ENCODE results near the gene SSBP3.

SSBP3 gene

DNA sequence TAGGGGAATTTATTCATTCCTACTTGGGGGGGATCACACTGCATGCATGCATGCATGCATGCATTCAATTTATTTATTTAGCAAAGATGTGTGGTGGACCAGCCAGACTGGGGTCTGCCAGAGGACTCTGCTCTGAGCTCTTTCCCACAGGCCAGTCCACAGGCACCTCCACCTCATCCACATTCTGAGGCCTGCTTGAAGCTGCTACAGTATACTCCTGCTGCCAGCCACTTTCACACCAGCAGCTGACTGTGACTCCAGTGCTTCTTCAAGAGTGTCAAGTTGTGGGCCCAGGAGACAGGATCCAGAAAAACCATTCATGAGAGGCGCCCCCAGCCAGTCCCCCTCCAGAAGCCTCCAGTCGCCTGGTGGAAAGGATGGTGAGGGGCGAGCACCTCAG lies 30.9 kb downstream of the SSBP3 start:
- no peak for DNase-seq (ENCODE audit: extremely low read depth in 1 of 2, low read depth in 1 of 2)

DNA sequence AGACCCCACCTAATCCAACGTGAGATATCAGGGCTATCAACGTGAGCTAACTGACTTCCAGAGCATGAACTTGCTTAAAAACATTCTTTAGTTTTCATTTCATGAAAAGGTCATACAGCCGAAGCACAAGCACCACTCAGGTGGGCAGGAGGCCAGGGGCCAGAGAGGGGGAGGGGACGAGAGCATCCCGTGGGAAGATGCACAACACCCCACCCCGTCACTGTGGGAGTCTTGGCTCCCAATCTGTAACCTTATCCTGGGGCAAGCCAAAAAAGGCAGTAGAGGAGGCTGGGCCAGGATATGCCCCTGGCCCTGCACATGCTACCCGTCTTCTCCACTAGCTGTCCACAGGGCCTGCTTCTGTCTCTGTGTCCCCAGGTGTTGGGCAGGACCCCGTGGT lies 31.4 kb downstream of the SSBP3 start:
- DNase-seq (ENCODE audit: extremely low read depth in 1 of 2, low read depth in 1 of 2), result no peak

DNA sequence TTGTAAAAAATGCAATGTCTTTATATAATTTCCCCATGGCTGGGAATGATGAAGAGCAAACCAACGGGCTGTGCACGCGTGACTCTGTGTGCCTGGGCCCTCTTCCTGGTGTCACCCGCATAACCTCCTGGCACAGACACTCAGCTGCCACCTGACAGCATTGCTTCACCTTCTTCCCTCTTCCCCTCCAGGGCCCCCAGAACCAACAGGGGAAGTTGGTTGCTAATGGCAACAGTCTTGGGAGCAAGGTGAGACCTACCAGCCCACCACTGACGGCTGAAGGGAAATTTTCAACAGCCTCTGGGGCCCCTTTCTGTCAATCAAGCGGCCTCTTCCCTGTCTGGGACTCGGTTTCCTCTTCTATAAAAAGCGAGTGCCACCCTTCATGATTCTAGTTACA lies 33.2 kb downstream of the SSBP3 start:
- DNase-seq (ENCODE audit: extremely low read depth in 1 of 2, low read depth in 1 of 2), result no peak

DNA sequence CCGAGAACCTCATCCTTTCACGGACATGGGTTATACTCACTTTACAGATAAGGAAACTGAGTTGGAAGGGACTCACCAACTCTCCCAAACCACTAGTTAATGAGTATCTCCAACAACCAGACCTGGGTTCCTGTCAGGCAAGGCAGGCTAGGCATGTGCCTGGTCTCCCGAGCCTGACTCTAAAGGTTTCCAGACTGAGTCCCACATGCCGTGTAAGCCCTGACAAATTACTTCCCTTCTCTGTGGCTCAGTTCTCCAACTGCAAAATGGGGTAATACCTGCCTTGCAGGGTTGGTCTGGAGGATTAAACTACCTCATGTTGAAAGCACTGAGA lies 34.3 kb downstream of the SSBP3 start:
- DNase-seq (ENCODE audit: extremely low read depth in 1 of 2, low read depth in 1 of 2), result no peak

DNA sequence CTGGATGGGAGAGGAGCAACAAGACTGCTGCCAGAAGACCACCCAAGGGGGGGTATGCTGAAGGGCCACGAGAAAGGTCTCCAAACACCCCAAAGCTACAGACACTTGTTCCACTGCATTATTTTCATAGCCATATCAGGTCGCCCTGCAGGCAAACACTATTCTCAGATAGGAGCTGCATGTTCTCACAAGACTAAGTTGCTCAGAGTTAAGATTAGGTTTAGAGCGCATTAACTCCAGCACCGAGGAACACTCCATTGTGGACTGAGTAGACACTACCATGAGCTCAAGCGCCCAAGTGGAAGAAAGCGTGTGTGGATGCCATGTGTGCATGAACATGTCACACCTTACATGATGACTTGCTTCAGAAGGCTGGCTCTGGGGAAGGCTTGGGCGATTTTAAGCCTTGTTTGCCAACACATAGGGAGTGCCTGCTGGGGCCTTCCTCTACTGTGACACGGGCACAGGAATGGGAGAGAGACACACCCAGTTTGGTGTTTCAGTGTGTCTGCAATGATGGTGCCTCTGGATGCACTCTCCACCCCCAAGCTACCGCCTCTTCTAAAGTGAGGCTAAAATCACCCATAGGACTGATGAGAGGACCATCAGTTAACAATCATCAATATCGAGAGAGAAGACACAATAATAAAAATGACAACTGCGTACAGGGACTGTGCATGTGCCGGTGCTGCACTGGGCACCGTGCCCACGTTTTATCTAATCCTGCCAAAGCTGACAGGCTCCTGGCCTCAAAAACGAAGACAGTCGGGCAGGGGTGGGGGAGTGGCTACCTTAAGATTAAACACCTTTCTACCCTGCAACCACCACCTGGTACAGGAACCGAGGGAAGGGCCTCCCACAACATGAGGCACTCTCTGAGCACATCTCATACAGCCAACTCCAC lies 34.9 kb downstream of the SSBP3 start:
- no peak for DNase-seq (ENCODE audit: extremely low read depth in 1 of 2, low read depth in 1 of 2)

DNA sequence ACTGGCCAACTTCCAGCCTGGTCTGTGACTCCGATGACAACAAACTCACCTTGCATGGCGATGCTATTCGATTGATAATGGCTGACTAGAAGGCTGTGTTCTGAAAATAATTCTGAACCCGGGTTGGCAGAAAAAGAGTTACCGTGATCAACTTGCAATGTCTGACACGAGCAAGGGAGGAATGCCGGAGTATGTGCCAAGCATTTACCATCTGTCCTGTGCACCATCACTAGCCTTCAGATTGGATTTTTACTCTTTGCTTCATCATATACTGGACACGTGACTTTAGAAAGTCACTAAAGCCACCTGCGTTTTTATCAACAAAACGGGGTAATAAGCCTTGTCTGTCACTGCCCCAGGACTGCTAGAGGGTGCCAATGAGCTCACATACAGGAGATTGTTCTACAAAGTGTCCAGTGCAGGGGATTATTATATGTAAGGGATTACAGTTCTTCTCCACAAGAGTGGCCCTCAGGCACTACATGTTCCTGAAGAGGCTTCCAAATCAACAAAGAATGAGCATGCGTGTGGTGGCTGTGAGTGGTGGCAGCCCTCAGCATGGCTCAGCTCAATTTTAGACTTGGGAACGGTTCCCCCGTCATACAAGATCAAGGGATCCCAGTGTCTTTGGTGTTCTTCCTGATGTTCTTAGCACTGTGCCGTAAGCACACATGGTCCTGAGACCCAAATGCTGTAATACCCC lies 35.8 kb downstream of the SSBP3 start:
- no peak for DNase-seq (ENCODE audit: extremely low read depth in 1 of 2, low read depth in 1 of 2)

DNA sequence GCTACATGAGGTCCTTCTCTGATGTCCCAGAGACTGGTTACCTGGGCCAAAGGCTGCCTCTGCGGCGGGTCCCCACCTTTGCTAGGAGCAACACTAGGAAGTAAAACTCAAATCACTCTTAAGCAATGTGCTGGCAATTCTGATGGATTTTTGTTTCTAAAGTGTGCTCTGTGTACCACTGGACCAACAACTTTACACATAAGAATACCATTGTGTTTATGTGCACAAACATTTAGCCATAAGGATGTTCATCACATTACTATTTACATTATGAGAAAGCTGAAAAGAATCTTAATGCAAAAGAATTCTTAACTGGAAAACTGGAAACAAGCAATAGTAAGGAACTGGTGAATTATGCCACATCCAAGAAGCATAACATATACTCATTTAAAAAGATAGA lies 38.6 kb downstream of the SSBP3 start:
- DNase-seq (ENCODE audit: extremely low read depth in 1 of 2, low read depth in 1 of 2), result no peak

DNA sequence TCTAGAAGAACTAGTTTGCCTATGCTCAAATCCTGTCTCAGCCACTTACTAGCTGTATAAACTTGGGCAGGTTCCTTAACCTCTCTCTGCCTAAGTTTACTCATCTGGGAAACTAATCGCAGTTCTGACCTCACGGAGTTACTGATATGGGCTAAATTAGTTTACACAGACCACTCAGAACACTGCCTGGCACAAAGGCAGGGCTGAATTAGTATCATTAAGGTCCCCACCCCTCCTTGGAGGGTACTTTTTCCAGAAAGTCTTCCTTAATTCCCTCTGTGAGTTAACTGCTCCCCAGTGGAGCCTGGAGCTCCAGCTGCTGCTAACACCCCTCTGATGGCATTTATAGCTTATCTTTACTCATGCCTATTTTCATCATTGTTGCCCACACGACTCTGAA lies 40.3 kb downstream of the SSBP3 start:
- no peak for DNase-seq (ENCODE audit: extremely low read depth in 1 of 2, low read depth in 1 of 2)

DNA sequence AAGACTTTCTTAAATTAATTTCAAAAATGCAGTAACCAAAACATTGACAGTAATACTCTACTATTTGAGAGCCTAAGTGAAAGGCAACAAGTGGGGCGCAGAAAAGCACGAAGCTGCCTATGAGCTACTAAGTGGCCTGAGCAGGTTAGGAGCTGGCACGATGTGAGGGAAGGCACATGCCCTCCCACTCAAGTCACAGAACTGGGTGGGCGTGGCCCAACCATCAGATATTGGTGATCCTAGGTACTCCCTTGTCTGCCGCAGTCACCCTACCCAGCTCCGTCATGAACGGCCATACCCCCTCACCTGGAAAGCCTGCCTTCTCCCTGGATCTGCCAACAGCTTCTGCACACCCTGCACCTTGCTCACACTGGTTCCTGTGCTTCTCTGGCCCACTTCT lies 40.8 kb downstream of the SSBP3 start:
- DNase-seq (ENCODE audit: extremely low read depth in 1 of 2, low read depth in 1 of 2), result no peak

DNA sequence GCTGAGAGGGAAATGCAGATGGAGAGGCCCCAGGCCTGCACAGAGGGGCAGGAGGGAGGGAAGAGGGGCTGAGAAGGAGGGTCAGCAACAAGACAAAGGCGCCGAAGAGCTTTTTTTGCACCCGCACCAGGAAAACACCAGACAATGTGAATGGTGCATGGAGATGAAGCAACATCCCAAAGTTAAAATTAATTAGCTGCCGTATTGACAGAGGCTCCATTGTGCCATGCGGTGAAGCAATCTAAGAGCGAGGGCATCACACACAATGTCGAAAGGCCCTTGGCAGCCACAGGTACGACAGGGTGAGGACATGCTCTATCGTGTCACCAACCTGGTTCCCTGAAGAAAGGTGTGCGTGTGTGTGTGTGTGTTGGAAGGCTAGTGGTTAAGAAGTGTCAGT lies 41.2 kb downstream of the SSBP3 start:
- no peak for DNase-seq (ENCODE audit: extremely low read depth in 1 of 2, low read depth in 1 of 2)

DNA sequence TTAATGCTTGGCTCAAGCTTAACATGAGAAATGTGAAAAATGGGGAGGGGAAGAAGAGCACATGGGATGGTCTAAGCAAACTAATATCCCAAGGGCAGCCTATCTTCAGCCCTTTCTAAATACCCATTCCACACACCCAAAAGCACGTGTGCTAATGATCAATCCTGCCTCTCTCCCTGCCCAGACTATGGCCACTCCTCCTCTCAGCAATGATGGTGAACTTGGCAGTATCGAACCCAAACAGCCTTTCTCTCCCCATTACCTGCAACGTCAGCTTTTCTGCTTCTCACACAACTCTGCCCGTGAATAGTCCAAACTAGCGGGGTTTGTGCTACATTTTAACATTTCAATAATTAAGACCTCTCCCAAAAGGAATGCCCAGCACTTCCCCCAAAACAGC lies 41.6 kb downstream of the SSBP3 start:
- DNase-seq (ENCODE audit: extremely low read depth in 1 of 2, low read depth in 1 of 2), result no peak

DNA sequence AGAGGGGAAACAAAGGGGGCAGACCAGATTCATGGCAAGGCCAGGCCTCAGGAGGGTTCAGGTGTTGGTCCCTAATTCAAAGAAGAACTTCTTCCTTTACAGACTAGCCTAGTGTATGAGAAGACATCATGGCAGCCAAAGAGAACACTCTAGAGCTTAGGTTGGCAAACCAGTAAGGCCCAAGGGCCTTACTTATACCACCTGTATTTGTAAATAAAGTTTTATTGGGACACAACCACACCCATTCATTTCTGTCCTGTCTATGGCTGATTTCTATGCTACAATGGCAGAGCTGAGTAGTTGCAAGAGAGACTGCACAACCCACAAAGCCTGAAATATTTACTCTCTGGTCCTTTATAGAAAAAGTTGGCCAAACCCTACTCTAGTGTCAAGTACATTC lies 42.3 kb downstream of the SSBP3 start:
- no peak for DNase-seq (ENCODE audit: extremely low read depth in 1 of 2, low read depth in 1 of 2)

DNA sequence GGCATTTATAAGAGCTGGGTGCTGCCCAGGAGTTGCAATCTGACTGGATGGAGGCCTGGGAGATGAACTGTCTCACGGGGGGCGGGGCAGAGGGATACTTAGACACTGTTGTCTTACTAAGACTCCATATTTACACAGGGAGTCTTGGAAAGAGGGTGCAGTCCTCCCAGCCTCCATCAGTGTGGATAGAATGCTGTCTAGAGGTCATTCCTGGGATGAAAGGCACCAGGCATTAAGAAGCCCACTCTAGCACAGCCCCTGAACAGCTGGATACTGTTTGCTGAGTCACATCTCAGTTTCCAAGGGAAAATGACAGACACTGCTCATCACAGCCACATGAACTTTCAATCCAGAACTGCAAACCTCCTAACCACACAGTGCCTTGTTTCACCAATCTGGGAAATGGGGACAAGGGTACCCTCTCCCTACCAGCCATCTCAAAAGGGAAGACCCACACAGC lies 43.3 kb downstream of the SSBP3 start:
- no peak for DNase-seq (ENCODE audit: extremely low read depth in 1 of 2, low read depth in 1 of 2)

DNA sequence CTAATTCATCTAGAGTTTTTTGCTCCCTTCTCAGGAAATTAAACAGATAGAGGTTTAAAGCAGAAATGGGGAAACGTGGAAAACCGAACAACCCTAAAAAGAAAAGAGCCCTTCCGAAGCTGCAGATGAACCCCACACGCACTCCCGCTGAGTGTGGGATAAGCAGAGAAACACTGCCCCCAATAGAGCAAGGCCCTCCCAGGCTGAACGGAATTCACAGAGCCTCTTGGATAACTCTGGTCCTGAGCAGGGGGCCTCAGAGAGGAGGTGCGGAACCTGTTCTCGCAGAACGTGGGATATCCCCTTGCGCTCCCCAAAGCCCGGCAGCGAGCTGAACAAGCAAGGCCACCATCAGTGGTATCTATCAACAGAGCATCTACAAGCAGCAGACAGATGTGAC lies 44.9 kb downstream of the SSBP3 start:
- DNase-seq (ENCODE audit: extremely low read depth in 1 of 2, low read depth in 1 of 2), result no peak

DNA sequence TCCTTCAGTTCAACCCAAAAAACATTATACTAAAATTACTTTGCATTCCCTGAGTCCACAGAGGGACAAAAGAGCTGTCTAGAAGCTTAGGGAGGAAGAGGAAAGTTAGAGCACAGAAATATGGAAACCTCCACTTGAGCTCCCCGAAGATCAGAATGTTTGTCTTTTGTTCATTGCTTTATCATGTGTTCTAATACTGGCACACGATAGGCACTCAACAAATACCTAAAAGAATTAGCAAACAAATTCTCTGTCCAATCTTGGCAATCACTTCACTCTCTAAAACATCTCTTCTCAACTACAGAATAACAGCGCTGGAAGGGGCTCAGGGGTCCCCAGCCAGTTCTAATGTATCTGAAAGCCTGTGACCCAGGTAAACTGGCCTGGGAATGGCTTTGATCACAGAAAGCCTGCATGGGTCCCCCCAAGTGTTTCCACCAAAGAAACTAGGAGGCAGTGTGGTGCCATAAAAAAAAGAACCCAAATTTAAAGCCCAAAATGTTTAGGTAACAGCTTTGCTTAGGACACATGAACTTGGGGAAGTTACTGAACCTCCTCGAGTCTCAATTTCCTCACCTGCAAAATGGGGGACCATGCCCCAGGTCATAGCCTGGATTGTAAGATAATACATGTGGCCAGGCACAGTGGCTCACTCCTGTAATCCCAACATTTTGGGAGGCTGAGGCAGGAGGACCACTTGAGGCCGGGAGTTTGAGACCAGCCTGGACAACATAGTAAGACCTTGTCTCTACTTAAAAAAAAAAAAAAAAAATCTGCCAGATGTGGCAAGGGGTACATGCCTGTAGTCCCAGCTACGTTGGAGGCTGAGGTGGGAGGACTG lies 45.8 kb downstream of the SSBP3 start:
- DNase-seq (ENCODE audit: extremely low read depth in 1 of 2, low read depth in 1 of 2), result no peak

DNA sequence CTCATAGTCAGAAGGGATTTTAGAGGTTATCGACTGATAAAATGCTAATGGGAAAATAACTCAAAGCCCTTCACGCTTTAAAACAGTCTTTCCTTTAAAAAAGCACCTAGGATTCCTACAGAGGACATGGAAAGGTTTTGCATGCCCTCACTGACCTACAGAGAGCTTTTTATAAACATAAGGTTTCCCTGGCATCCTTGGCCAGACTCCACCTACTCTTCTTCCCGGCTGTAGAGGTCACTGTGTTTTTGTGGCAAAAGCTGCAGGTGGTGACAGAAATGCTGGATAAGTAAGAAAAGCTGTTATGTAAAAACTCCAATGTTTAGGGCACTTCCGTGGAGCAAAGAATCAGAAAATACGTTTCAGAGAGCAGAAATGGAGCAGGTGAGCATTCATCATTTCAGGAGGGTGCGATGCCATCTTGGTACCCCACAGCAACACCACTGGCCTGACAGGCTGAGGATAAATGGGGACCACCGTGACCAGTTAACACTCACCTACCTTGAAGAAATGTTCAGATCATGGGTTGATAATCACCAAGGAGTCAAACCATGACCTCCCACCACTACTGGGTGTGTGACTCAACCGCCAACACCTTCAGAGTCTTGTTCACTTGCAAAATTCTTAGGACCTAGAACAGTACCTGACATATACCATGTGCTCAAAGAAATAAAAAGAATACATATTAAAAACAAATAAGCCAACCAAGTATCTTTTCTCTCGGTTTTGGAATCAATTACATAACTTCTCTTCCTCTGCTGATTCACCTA lies 46.6 kb downstream of the SSBP3 start:
- DNase-seq (ENCODE audit: extremely low read depth in 1 of 2, low read depth in 1 of 2), result no peak

DNA sequence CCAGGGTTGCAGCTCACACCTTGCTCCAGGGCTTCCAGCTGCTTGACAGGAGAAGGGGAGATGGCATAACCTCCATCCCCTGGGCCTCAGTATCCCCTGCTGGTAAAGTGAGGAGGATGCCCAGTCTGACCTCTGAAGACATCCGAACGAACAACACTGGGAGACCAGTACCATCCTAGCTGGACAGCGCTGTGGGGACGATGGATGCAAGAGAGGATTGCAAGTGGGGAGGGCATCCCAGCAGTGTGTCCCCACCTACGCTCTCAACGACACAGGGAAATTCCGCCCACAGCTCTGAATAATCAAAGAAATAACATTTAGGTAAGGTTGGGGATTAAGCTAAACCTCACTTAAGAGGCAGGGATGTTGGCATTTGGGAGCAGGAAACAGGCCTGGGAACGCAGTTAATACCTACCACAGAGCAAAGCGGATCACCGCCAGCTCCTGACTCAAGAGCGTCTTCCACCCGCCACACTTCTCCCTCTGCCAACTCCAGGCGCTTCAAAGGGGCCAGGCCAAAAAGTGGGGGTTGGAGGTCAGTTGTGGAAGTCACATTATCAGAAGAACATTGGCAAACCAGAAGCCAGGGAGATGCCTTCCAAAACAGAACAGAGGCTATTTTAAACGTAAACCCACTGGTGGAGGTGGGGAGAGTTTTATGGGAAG lies 47.6 kb downstream of the SSBP3 start:
- DNase-seq (ENCODE audit: extremely low read depth in 1 of 2, low read depth in 1 of 2), result no peak

DNA sequence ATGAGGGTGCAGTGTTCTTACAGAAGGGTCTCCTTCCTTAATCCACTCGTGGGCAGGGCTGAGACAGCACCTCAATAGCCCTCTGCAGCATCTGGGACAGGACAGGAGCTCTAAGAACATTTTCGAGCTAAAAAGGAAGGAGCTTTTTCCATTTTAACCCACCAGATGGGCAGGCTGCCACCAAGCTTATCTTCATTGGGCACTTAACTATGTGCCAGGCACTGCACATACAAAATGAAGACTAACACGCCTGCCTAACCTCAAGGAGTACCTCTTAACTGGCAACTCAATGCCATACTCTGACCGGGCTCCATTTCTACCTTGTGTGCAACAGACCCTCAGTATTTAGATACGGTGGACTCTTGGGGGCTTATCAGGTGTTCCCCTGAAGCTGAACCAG lies 48.2 kb downstream of the SSBP3 start:
- DNase-seq (ENCODE audit: extremely low read depth in 1 of 2, low read depth in 1 of 2), result no peak

DNA sequence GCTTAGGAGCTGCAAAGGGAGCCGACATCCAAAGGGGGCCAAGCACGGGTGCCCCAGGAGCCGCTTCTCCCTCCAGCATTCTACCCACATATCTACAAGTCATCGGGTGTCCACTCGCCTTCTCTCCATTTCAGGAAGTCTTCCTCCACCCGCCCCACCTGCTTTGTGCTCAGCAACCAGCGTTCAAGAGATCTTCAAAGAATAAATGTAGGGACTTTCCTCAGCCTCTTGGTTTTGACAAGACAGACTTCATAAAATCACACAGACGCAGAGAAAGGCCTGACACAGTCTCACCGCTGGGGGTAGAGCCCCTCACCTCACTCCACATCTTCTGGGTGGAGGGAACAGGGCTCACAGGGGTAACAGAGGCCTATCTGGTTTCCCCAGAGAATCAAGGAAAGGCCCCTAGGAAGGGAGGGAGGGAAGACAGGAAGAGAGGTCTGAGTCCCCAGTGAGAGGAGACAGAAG lies 49.5 kb downstream of the SSBP3 start:
- peak in 1 of 2 donors; percentile 5 for DNase-seq (ENCODE audit: extremely low read depth in 1 of 2, low read depth in 1 of 2)
